Breast epithelium (tissue), 4 donors: ENCODE data around the gene XCL2. TPM values are rescaled to one million over a fixed set of nuclear protein-coding genes. Genes with fewer than 3 reads are reported as not detected.
"Not testable (repeated sequence)": the region's sequence is repeated elsewhere in the genome, so short reads cannot be mapped to it uniquely, and the experiment has no call there.

Experiments
- DNase-seq, 2 donors: peaks; one replicate each; pipeline ENCODE4 v3.0.0-alpha.2; 2019; ENCODE audit warnings: low spot score in 2 of 2
- H3K27ac ChIP-seq, 2 donors: fragments of 200-600 bp; sonication (generic) in 1 of 2; one replicate each; pipeline ENCODE4 v1.5.1; 2016 to 2019; ENCODE audit warnings: mild to moderate bottlenecking in 1 of 2
- H3K27me3 ChIP-seq, 2 donors: fragments of 200-600 bp; sonication (generic) in 1 of 2; one replicate each; pipeline versions ENCODE4 v1.5.1 to v1.6.0; 2017 to 2019; ENCODE audit warnings: control low read depth in 1 of 2, mild to moderate bottlenecking in 1 of 2
- H3K36me3 ChIP-seq: fragments of 200-600 bp; one replicate; pipeline ENCODE4 v1.5.1; 2019
- H3K4me1 ChIP-seq, 2 donors: fragments of 200-600 bp; sonication (generic); one replicate each; pipeline ENCODE4 v1.5.1; 2016 to 2019; ENCODE audit warnings: control low read depth in 1 of 2
- H3K4me3 ChIP-seq, 3 donors: fragments of 200-600 bp; sonication (generic); 1 replicate in 2 of 3; 2 replicates in 1 of 3; pipeline ENCODE4 v1.5.1; 2016 to 2019; ENCODE audit warnings: mild to moderate bottlenecking in 3 of 3, moderate library complexity in 2 of 3
- H3K9me3 ChIP-seq, 2 donors: fragments of 200-600 bp; sonication (generic) in 1 of 2; one replicate each; pipeline ENCODE4 v1.5.1; 2016 to 2019; ENCODE audit warnings: control low read depth in 1 of 2
- POLR2A ChIP-seq: fragments of 450-650 bp; IDR thresholded peaks from one replicate; pipeline ENCODE4 v1.6.1; 2016; ENCODE audit warnings: antibody characterized with exemption, mild to moderate bottlenecking, moderate library complexity
- POLR2AphosphoS5 ChIP-seq, 3 donors: sonication (generic); formaldehyde crosslinking; IDR thresholded peaks; one replicate each; pipeline ENCODE4 v1.6.1; 2017; ENCODE audit warnings: antibody characterized with exemption in 3 of 3
- intact Hi-C: fragments of 100-400 bp; cut with DNase I; formaldehyde crosslinking; loops from one replicate; pipeline ENCODE4 v1.15.1; 2023; ENCODE audit warnings: low total_unique reads
- total RNA-seq, 3 donors: library from RNA; depleted of rRNA; stranded (reverse); fragments of >200 nt; gene quantifications; one replicate each; pipeline ENCODE4 v1.1.0, GENCODE V29; 2016
- TF ChIP-seq, protein P1 (sequence below), 3 donors: fragments of 450-650 bp; IDR thresholded peaks; one replicate each; pipeline ENCODE4 v1.5.1; 2016 to 2017; ENCODE audit warnings: antibody characterized with exemption in 3 of 3, mild to moderate bottlenecking in 3 of 3, moderate library complexity in 3 of 3

XCL2 gene
- total RNA-seq, 3 donors from 2014 or later = 1.9 TPM; not detected in 2

DNA sequence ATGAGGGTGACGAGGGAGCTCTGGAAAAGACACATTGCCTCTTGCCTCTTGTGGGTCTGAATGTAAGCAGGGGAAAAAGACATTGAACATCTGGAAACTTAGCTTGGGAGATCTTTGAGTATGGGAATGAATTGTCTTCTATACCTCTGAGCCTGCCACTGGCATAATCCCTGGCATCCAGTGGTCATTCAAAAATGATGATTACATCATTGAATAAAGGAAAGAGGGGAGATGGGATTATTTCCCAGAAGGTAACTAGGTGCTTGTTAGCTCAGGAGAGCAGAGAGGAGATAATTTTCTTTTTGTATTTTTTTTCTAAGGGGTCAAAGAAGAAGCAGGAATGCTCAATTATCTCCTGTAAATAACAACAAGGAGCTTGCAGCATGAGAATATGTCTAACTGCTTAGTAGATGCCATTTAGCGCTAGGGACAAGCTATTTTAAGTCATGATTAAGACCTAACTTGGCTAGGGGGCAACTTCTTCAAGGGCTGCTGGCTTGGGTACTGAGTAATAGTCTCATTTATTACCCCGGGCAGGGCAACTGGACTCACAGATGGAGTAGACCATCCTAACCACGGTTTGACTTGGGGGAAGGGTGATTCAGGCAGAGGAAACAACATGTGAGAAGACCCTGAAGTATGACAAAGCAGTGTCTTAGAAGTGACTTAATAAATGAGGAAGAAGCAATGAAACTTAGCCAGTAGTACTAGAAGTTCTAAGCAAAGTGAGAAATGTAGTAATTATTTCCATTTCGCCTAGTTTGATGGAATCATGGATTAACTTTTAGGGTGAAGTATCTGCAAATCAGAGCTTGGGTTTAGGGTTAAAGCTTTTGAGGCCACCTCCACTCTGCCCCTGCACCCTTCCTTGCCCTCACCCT is 11.0 kb upstream of the XCL2 start:
- intact Hi-C loops = no loop called here
- Histone ChIP-seq H3K27ac (no peak overlapping the region), H3K27me3 (no peaks in the 10 kb centered on the region), H3K4me1 (no peaks in the 10 kb centered on the region), H3K36me3 (no peaks in the 10 kb centered on the region), H3K9me3 (no peaks in the 10 kb centered on the region), H3K4me3 (no peak overlapping the region)
- no peak for TF ChIP-seq POLR2A
- TF ChIP-seq POLR2AphosphoS5 (IDR thresholded peaks at IDR 0.05) = no peak
- TF ChIP-seq, protein P1, sequence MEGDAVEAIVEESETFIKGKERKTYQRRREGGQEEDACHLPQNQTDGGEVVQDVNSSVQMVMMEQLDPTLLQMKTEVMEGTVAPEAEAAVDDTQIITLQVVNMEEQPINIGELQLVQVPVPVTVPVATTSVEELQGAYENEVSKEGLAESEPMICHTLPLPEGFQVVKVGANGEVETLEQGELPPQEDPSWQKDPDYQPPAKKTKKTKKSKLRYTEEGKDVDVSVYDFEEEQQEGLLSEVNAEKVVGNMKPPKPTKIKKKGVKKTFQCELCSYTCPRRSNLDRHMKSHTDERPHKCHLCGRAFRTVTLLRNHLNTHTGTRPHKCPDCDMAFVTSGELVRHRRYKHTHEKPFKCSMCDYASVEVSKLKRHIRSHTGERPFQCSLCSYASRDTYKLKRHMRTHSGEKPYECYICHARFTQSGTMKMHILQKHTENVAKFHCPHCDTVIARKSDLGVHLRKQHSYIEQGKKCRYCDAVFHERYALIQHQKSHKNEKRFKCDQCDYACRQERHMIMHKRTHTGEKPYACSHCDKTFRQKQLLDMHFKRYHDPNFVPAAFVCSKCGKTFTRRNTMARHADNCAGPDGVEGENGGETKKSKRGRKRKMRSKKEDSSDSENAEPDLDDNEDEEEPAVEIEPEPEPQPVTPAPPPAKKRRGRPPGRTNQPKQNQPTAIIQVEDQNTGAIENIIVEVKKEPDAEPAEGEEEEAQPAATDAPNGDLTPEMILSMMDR (IDR thresholded peaks at IDR 0.05) = no peak
- no peak for DNase-seq

DNA sequence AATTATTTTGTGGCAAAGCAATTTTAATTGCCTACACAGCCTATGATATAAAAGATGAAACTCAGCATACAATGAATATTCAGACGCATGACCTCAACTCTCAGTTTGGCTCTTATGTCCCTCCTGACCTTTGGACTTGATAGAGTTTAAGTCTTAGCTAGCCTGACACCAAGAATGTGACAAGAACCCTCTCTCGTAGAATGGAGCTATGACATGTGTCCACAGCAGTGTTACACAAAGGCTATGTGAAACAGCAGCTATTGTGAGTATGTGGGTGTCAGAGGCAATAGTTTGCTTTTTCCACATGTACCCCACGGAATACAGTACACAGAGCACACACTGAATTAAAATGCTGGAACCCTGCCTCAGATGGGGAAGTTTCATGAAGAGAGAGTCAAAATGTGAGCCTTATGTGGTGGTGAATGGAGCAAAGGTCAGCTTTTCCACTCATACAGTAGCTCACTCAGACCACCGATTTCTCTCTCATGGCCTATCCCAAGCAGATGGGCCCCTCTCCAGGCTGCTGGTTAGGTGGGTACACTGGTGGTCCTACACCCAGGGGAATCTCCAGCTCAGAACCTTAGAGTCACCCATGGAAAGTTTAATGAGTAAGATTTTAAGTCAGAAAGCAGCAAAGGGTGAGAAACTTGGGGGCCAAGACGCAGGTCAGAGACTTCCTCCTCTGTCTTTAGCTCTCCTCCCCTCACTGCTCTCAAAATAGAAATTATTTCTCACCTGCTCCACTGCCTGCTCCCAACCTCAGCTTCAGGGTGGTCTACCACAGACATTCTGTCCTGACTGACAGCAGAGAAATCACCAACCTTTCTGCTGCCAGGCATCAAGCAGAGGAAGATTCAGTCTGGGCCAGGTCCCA is 10.1 kb upstream of the XCL2 start:
- Histone ChIP-seq H3K27me3 (no peaks in the 10 kb centered on the region), H3K36me3 (no peaks in the 10 kb centered on the region), H3K9me3 (no peaks in the 10 kb centered on the region), H3K4me3 (no peak overlapping the region), H3K27ac (no peak overlapping the region), H3K4me1 (no peaks in the 10 kb centered on the region)
- no peak for DNase-seq
- intact Hi-C loops = no loop called here
- TF ChIP-seq, protein P1 (IDR thresholded peaks at IDR 0.05) = no peak

DNA sequence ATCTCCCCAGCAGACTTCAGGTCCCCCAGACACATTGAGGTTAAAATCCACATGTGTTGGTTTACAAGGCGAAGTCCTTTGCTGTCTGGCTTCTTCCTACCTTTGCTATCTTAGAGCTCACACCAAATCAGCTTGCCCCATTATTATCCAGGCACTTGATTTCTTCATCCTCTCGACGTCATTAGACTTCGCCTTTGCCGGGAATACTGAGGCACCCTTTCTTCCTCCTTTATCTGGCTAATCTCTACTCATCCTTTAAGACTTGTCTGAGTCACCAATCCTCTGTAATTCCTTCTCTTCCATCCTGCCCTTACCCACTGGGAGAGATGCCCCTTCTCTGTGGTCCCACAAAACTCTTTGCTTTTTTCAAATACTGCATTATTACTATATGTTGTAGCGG is 9.2 kb upstream of the XCL2 start:
- Histone ChIP-seq H3K4me1 (no peaks in the 10 kb centered on the region), H3K27ac (no peak overlapping the region), H3K4me3 (no peak overlapping the region), H3K27me3 (no peaks in the 10 kb centered on the region), H3K9me3 (no peaks in the 10 kb centered on the region), H3K36me3 (no peaks in the 10 kb centered on the region)
- intact Hi-C loops = no loop called here
- DNase-seq = no peak
- no peak for TF ChIP-seq POLR2AphosphoS5 (IDR thresholded peaks at IDR 0.05)
- no peak for TF ChIP-seq POLR2A
- TF ChIP-seq, protein P1 (IDR thresholded peaks at IDR 0.05) = no peak

DNA sequence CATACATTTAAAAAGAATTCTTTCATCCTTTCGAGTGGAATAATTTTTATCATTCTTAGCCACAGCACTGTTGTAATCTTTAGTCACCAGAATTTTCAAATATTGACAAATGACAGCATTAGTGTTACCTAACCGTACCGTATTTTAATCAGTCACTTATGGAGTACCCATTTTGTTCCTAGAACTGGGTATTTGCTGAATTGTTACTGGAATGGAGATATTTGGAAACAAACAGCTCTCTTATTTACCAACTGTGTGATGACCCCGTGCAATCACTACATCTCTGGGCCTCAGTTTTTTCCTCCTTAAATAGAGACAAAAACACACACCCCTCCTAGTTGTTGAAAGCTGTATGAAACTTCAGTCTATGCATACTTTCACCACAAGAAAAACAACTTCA is 7.9 kb upstream of the XCL2 start:
- Histone ChIP-seq H3K9me3 (peaks cover 0 to 2% of the 10 kb centered on the region in 2 donors), H3K4me1 (no peaks in the 10 kb centered on the region), H3K4me3 (no peak overlapping the region), H3K36me3 (no peaks in the 10 kb centered on the region), H3K27ac (no peak overlapping the region), H3K27me3 (no peaks in the 10 kb centered on the region)
- no peak for DNase-seq
- no peak for TF ChIP-seq POLR2AphosphoS5 (IDR thresholded peaks at IDR 0.05)
- no peak for TF ChIP-seq POLR2A
- TF ChIP-seq, protein P1 (IDR thresholded peaks at IDR 0.05) = no peak
- intact Hi-C loops = no loop called here

DNA sequence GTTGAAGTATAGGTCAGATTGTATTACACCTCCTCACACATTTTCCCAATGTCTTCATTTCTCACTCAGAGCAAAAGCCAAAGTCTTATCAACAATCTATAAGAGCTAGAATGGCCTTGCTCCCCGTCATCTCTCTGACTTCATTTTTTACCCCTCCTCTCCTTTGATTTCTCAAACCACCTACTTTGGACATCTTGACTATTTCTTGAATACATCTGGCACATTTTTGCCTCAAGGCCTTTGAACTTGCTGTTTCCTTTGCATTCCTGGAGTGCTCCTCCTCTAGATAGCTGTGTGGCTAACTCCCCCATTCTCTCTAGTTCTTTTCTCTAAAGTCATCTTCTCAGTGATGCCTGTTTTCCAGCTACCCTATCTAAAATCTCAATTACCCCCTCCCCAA is 7.2 kb upstream of the XCL2 start:
- Histone ChIP-seq H3K27me3 (no peaks in the 10 kb centered on the region), H3K4me3 (no peak overlapping the region), H3K9me3 (peaks cover 0 to 7% of the 10 kb centered on the region in 2 donors), H3K4me1 (no peaks in the 10 kb centered on the region), H3K27ac (no peak overlapping the region), H3K36me3 (no peaks in the 10 kb centered on the region)
- intact Hi-C loops = no loop called here
- no peak for DNase-seq
- TF ChIP-seq, protein P1 (IDR thresholded peaks at IDR 0.05) = no peak
- TF ChIP-seq POLR2AphosphoS5 (IDR thresholded peaks at IDR 0.05) = no peak
- no peak for TF ChIP-seq POLR2A

DNA sequence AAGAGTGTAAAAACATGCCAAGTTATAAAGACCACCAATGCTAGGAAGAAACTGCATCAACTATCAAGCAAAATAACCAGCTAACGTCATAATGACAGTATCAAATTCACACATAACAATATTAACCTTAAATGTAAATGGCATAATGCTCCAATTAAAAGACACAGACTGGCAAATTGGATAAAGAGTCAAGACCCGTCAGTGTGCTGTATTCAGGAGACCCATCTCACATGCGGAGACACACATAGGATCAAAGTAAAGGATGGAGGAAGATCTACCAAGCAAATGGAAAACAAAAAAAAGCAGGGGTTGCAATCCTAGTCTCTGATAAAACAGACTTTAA is 2.7 kb upstream of the XCL2 start:
- H3K36me3 ChIP-seq, intact Hi-C loops, H3K4me3 ChIP-seq, H3K9me3 ChIP-seq, H3K27ac ChIP-seq, DNase-seq, H3K27me3 ChIP-seq, H3K4me1 ChIP-seq: not testable (repeated sequence)

DNA sequence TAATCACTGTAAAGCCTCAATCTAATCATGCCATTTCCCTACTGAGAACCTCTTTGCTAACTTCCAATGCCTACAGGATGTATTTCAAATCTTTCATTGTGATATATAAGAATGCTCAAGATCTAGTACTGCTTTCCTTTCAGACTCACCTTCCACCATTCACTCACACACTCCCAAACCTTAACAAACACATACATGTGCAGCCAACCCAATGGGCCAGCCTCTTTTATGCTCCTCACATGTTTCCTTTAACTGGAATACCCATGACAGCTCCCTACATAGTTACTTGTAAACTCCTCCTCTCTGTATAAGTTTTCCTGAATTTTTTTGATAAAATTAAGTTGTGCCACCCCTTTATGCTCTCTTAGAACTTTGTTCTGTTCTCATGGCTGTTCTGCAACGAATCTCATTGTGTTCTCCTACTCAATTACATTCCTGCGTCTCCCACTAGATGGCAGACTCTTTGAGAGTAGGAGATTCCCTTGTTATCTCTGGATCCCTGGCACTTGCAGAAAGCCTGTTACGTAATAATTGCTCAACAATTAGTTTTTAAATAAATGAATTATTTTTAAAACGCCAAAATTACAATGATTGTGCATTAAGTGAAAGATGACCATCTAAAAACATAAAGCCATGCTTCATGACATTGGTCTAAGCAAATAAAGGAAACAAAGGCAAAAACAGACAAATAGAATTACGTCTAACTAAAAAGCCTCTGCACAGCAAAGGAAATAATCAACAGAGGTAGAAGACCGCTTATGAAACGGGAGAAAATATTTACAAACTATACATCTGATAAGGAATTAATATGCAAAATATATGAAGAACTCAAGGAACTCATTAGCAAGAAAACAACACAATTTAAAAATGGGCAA is 2.1 kb upstream of the XCL2 start:
- H3K36me3 ChIP-seq, H3K27ac ChIP-seq, H3K4me3 ChIP-seq, DNase-seq, intact Hi-C loops, H3K9me3 ChIP-seq, H3K27me3 ChIP-seq, H3K4me1 ChIP-seq: not testable (repeated sequence)
